Peyer's patch (tissue), 4 donors: ENCODE data around the gene HINT2. TPM values are rescaled to one million over a fixed set of nuclear protein-coding genes. Genes with fewer than 3 reads are reported as not detected.

Experiments used
- DNase-seq, 3 donors: peaks; one replicate each; pipeline ENCODE4 v3.0.0-alpha.2; 2017 to 2019
- H3K27ac ChIP-seq, 4 donors: fragments of 200-600 bp; sonication (generic); one replicate each; pipeline ENCODE4 v1.5.1; 2016 to 2019
- H3K27me3 ChIP-seq, 2 donors: fragments of 200-600 bp; sonication (generic); one replicate each; pipeline ENCODE4 v1.5.1; 2019
- H3K36me3 ChIP-seq, 3 donors: fragments of 200-600 bp; sonication (generic); one replicate each; pipeline ENCODE4 v1.5.1; 2016 to 2019
- H3K4me1 ChIP-seq, 4 donors: fragments of 200-600 bp; sonication (generic); one replicate each; pipeline ENCODE4 v1.5.1; 2016 to 2019
- H3K4me3 ChIP-seq, 4 donors: fragments of 200-600 bp; sonication (generic); 1 replicate in 3 of 4; 2 replicates in 1 of 4; pipeline ENCODE4 v1.5.1; 2016 to 2019; ENCODE audit warnings: mild to moderate bottlenecking in 1 of 4
- H3K9me3 ChIP-seq, 4 donors: fragments of 200-600 bp; sonication (generic); one replicate each; pipeline ENCODE4 v1.5.1; 2016 to 2019; ENCODE audit warnings: mild to moderate bottlenecking in 1 of 4
- POLR2A ChIP-seq, 2 donors: fragments of 450-650 bp; IDR thresholded peaks; one replicate each; pipeline ENCODE4 v1.5.1; 2017; ENCODE audit warnings: antibody characterized with exemption in 2 of 2, mild to moderate bottlenecking in 2 of 2, moderate library complexity in 2 of 2
- total RNA-seq, 4 donors: library from RNA; depleted of rRNA; stranded (reverse); fragments of >200 nt; gene quantifications; one replicate each; pipeline ENCODE4 v1.1.0, GENCODE V29; 2016
- TF ChIP-seq, protein P1 (sequence below), 6 experiments: fragments of 450-650 bp in 4 of 6; fragments of 200-600 bp in 2 of 6; sonication (generic) in 1 of 6; IDR thresholded peaks; one replicate each; pipeline ENCODE4 v1.5.1; 2017 to 2019; ENCODE audit warnings: antibody characterized with exemption in 6 of 6, mild to moderate bottlenecking in 3 of 6, moderate library complexity in 1 of 6

HINT2 gene
- total RNA-seq, 4 donors from 2014 or later: 19.8 to 40.3 (median 28.7) TPM

GRCh38 chr9:35790385-35791296, 24.2 kb downstream of the HINT2 start:
- Histone ChIP-seq H3K4me3 (peak overlapping the region; percentile 20 to 55 (median 38)), H3K36me3 (no peaks in the 10 kb centered on the region), H3K4me1 (peaks cover 0 to 27% (median 0%) of the 10 kb centered on the region in 4 donors), H3K27me3 (no peaks in the 10 kb centered on the region), H3K27ac (peak overlapping the region in 2 of 4 donors; percentile 70 to 76), H3K9me3 (no peaks in the 10 kb centered on the region)
- DNase-seq: peak; percentile 54 to 83 (median 60)
- no peak for TF ChIP-seq POLR2A (IDR thresholded peaks at IDR 0.05)
- TF ChIP-seq, protein P1, sequence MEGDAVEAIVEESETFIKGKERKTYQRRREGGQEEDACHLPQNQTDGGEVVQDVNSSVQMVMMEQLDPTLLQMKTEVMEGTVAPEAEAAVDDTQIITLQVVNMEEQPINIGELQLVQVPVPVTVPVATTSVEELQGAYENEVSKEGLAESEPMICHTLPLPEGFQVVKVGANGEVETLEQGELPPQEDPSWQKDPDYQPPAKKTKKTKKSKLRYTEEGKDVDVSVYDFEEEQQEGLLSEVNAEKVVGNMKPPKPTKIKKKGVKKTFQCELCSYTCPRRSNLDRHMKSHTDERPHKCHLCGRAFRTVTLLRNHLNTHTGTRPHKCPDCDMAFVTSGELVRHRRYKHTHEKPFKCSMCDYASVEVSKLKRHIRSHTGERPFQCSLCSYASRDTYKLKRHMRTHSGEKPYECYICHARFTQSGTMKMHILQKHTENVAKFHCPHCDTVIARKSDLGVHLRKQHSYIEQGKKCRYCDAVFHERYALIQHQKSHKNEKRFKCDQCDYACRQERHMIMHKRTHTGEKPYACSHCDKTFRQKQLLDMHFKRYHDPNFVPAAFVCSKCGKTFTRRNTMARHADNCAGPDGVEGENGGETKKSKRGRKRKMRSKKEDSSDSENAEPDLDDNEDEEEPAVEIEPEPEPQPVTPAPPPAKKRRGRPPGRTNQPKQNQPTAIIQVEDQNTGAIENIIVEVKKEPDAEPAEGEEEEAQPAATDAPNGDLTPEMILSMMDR (IDR thresholded peaks at IDR 0.05): peak; percentile 78 to 94 (median 87)

DNA sequence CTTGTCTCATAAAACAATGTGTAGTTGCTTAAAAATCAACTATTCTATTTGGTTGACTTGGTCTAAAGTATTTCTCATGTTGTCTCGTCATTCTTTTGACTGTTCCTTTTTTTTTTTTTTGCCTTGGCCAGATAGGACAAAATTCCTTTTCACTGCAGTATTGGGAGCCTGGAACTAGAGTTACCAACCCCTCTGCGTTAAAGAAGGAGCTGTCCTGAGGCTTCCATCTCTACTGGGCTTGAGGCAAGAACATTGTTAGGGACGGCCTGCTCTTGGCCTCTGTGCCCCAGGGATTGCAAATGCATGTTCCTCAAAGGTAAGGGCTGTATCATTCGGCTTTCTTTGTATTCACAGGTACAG, 24.8 kb downstream of the HINT2 start:
- H3K27ac ChIP-seq: no peak overlapping the region
- H3K36me3 ChIP-seq: no peaks in the 10 kb centered on the region
- H3K9me3 ChIP-seq: no peaks in the 10 kb centered on the region
- no peak for TF ChIP-seq POLR2A (IDR thresholded peaks at IDR 0.05)
- TF ChIP-seq, protein P1 (IDR thresholded peaks at IDR 0.05): no peak
- no peak for DNase-seq
- peaks cover 0 to 22% (median 0%) of the 10 kb centered on the region in 4 donors for H3K4me1 ChIP-seq
- no peaks in the 10 kb centered on the region for H3K27me3 ChIP-seq
- H3K4me3 ChIP-seq: no peak overlapping the region

- Histone ChIP-seq H3K27ac (no peak overlapping the region), H3K36me3 (no peaks in the 10 kb centered on the region), H3K27me3 (no peaks in the 10 kb centered on the region), H3K4me3 (no peak overlapping the region), H3K9me3 (no peaks in the 10 kb centered on the region), H3K4me1 (peaks cover 0 to 20% (median 0%) of the 10 kb centered on the region in 4 donors)
- no peak for DNase-seq
- TF ChIP-seq POLR2A (IDR thresholded peaks at IDR 0.05): no peak
- TF ChIP-seq, protein P1 (IDR thresholded peaks at IDR 0.05): no peak
These were observed 25.3 kb downstream of the HINT2 start for GRCh38 chr9:35789541-35789940.

GRCh38 chr9:35783418-35783817, 31.4 kb downstream of the HINT2 start:
- no peak for DNase-seq
- no peaks in the 10 kb centered on the region for H3K4me1 ChIP-seq
- no peak overlapping the region for H3K4me3 ChIP-seq
- no peak overlapping the region for H3K27ac ChIP-seq
- TF ChIP-seq, protein P1 (IDR thresholded peaks at IDR 0.05): no peak
- no peak for TF ChIP-seq POLR2A (IDR thresholded peaks at IDR 0.05)
- no peaks in the 10 kb centered on the region for H3K9me3 ChIP-seq
- H3K27me3 ChIP-seq: no peaks in the 10 kb centered on the region
- no peaks in the 10 kb centered on the region for H3K36me3 ChIP-seq

DNA sequence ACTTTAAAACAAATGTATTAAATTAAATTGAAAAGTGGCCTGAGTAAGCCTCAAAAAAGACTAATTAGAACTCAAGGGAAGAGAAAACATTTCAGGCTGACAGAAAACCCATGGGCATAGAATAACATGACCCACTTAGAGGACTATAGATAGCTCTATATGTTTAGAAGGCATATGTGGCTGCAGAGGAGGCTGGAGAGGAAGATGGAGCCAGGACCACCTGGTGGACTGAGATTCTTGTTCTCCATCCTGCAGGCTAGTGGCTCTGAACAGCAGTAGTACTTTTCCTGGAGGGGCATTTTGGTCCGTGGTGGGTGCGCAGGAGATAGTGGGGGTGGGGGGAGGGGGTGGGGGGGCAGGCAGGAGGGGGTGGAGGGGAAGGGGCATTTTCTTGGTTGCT, 33.8 kb downstream of the HINT2 start:
- Histone ChIP-seq H3K27ac (no peak overlapping the region), H3K27me3 (no peaks in the 10 kb centered on the region)
- no peak for TF ChIP-seq POLR2A (IDR thresholded peaks at IDR 0.05)
- TF ChIP-seq, protein P1 (IDR thresholded peaks at IDR 0.05): no peak

More for the DNA sequence above, 33.8 kb downstream of the HINT2 start:
- Histone ChIP-seq H3K4me3 (no peak overlapping the region), H3K9me3 (no peaks in the 10 kb centered on the region), H3K4me1 (no peaks in the 10 kb centered on the region), H3K36me3 (no peaks in the 10 kb centered on the region)
- DNase-seq: no peak
